BE2C (cell line): ENCODE results near the gene POLR2L.

Experiments used
- DNase-seq: peaks from one replicate; pipeline ENCODE4 v3.0.0-alpha.2; 2020
- H3K27me3 ChIP-seq: fragments of 250-450 bp; sonication (Bioruptor Pico); 2 replicates; pipeline ENCODE4 v1.5.1; 2020; ENCODE audit warnings: mild to moderate bottlenecking
- H3K36me3 ChIP-seq: fragments of 250-450 bp; sonication (Bioruptor Pico); 2 replicates; pipeline ENCODE4 v1.5.1; 2020; ENCODE audit warnings: mild to moderate bottlenecking
- H3K4me1 ChIP-seq: fragments of 250-450 bp; sonication (Bioruptor Pico); 2 replicates; pipeline ENCODE4 v1.5.1; 2020
- H3K4me3 ChIP-seq: 2 replicates; pipeline ENCODE4 v1.5.1; 2011; ENCODE audit warnings: low read depth, low read length
- H3K9me3 ChIP-seq: fragments of 250-450 bp; sonication (Bioruptor Pico); 2 replicates; pipeline ENCODE4 v1.5.1; 2020
- TF ChIP-seq, protein P1 (sequence below): IDR thresholded peaks from 2 replicates; pipeline ENCODE4 v1.5.1; 2012; ENCODE audit warnings: mild to moderate bottlenecking, low read depth, low read length

POLR2L gene

DNA sequence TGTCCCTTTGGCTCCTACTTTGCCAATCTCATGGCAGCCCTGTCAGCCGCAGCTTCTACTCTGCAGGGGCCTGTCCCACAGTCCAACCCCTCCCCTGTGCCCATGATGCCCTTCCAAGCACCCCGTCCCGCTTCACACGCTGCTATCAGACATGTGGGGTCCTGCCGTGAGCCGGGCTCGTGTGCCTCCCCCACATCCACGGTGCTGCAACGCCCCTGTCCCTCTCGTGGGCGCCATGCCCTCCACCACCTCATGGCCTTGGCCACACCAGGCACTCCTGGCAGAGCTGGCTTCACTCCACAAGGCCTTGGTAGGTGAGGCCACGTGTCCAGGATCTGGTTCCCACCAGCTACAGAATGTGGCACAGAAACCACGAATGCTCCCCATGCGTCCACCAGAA lies 45.3 kb upstream of the POLR2L start:
- TF ChIP-seq, protein P1, sequence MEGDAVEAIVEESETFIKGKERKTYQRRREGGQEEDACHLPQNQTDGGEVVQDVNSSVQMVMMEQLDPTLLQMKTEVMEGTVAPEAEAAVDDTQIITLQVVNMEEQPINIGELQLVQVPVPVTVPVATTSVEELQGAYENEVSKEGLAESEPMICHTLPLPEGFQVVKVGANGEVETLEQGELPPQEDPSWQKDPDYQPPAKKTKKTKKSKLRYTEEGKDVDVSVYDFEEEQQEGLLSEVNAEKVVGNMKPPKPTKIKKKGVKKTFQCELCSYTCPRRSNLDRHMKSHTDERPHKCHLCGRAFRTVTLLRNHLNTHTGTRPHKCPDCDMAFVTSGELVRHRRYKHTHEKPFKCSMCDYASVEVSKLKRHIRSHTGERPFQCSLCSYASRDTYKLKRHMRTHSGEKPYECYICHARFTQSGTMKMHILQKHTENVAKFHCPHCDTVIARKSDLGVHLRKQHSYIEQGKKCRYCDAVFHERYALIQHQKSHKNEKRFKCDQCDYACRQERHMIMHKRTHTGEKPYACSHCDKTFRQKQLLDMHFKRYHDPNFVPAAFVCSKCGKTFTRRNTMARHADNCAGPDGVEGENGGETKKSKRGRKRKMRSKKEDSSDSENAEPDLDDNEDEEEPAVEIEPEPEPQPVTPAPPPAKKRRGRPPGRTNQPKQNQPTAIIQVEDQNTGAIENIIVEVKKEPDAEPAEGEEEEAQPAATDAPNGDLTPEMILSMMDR = no peak
- Histone ChIP-seq H3K4me3 (no peak overlapping the region), H3K27me3 (no peaks in the 10 kb centered on the region), H3K4me1 (peaks cover 11% of the 10 kb centered on the region), H3K9me3 (no peaks in the 10 kb centered on the region), H3K36me3 (peaks cover 3% of the 10 kb centered on the region; the same call in 1 of the 2 replicates)
- no peak for DNase-seq

GRCh38 chr11:886568-886967 lies 44.2 kb upstream of the POLR2L start:
- H3K4me3 ChIP-seq = no peak overlapping the region
- TF ChIP-seq, protein P1 = no peak
- no peaks in the 10 kb centered on the region for H3K9me3 ChIP-seq
- no peaks in the 10 kb centered on the region for H3K27me3 ChIP-seq
- H3K4me1 ChIP-seq = peaks cover 11% of the 10 kb centered on the region
- H3K36me3 ChIP-seq = peaks cover 3% of the 10 kb centered on the region; the same call in 1 of the 2 replicates
- no peak for DNase-seq

DNA sequence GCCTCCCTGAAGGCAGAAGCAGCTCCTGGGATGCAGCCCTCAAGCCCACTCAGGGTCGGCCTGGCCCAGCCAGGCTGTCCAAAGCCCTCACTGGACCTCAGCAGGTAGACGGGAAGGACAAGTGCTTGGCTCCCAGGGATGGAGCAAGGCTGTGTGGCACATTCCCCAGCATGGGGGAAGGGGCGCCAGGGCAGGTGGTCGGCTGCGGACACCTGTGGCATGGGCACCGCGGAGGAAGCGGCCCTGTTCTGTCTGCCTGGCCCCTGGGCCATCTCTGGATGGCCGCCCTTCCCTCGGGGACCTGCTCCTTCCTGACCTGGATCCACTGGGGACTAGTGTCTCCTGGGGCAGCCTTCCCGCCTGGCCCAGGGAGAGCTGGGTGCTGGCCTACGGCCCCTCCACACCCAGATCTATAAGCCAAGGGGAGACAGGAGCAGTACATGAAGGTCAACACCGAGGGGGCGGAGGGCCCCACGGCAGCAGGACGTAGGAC lies 42.3 kb upstream of the POLR2L start:
- Histone ChIP-seq H3K4me3 (no peak overlapping the region), H3K36me3 (peaks cover 3% of the 10 kb centered on the region; the same call in 1 of the 2 replicates), H3K4me1 (no peaks in the 10 kb centered on the region), H3K27me3 (no peaks in the 10 kb centered on the region), H3K9me3 (no peaks in the 10 kb centered on the region)
- TF ChIP-seq, protein P1 = no peak
- DNase-seq = no peak

DNA sequence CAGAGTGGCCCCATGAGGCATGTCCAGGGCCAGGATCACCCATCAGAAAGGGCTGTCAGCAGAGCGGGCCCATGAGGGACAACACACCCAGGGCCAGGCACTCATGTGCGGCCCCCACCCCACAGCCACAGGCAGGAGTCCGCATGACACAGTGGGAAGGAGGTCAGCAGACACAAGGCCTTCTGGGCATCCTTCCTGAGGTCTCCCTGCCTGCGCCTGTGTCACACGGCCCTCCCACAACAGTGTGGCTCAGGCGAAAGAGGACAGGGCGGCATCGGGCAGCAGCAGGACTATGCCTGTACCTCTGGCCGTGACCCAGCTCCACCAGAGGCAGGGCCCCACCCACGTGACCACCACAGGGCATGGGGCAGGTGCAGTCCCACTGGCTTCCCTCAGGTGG lies 41.2 kb upstream of the POLR2L start:
- Histone ChIP-seq H3K27me3 (no peaks in the 10 kb centered on the region), H3K4me3 (no peak overlapping the region), H3K4me1 (no peaks in the 10 kb centered on the region), H3K9me3 (no peaks in the 10 kb centered on the region), H3K36me3 (peaks cover 3% of the 10 kb centered on the region; the same call in 1 of the 2 replicates)
- TF ChIP-seq, protein P1 = no peak
- no peak for DNase-seq

- Histone ChIP-seq H3K4me1 (no peaks in the 10 kb centered on the region), H3K36me3 (peaks cover 3% of the 10 kb centered on the region; the same call in 1 of the 2 replicates)
- TF ChIP-seq, protein P1 = no peak
Measured at GRCh38 chr11:882596-882995, 40.3 kb upstream of the POLR2L start.

GRCh38 chr11:880447-880846 lies 38.1 kb upstream of the POLR2L start:
- Histone ChIP-seq H3K9me3 (no peaks in the 10 kb centered on the region), H3K4me1 (no peaks in the 10 kb centered on the region), H3K27me3 (no peaks in the 10 kb centered on the region), H3K4me3 (no peak overlapping the region), H3K36me3 (no peaks in the 10 kb centered on the region)
- no peak for DNase-seq
- TF ChIP-seq, protein P1 = no peak

More at GRCh38 chr11:882596-882995, 40.3 kb upstream of the POLR2L start:
- no peak for DNase-seq
- no peaks in the 10 kb centered on the region for H3K27me3 ChIP-seq
- no peaks in the 10 kb centered on the region for H3K9me3 ChIP-seq
- H3K4me3 ChIP-seq = no peak overlapping the region
